Fibroblast of peridontal ligament (primary cell): ENCODE measurements around the gene RAPGEF1.
"Not testable (repeated sequence)": the region's sequence is repeated elsewhere in the genome, so short reads cannot be mapped to it uniquely, and the experiment has no call there.

Experiments
- DNase-seq: peaks from one replicate; pipeline ENCODE4 v3.0.0-alpha.2; 2010; ENCODE audit errors: extremely low read depth

The RAPGEF1 gene

DNA sequence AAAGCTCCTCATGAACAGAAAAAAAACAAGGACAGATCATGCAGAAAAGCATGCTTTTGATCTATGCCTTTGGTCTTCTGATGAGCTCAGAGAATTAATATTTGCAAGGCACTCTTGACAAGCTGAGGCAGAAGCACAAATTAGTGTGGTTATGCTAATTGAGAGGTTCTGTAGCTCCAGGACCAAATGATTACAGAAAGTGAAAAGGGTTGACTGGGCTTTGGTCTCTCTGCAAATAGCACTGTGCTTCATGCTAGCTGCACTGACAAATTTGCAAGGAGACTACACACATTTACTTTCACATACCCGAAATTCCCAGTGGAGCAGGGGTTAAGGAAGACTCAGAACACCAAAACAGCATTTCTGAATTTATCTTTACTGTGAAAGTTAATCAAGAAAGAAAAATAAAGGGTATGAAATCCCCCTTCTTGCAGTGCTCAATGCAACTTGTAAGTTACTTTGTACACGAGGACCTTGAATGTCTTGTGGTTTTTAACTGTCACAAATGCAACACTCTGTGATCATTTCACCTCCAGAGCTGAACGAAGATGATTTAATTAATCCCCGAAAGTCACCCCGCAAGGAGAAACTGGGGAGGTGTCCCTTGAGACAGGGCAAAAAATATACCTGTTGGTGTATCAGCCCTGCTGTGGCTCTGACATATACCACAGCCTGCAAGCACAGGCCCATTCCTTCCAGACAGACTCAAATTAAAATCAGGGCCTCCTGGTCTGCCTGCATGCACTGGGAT lies 11.9 kb downstream of the RAPGEF1 start:
- no peak for DNase-seq

DNA sequence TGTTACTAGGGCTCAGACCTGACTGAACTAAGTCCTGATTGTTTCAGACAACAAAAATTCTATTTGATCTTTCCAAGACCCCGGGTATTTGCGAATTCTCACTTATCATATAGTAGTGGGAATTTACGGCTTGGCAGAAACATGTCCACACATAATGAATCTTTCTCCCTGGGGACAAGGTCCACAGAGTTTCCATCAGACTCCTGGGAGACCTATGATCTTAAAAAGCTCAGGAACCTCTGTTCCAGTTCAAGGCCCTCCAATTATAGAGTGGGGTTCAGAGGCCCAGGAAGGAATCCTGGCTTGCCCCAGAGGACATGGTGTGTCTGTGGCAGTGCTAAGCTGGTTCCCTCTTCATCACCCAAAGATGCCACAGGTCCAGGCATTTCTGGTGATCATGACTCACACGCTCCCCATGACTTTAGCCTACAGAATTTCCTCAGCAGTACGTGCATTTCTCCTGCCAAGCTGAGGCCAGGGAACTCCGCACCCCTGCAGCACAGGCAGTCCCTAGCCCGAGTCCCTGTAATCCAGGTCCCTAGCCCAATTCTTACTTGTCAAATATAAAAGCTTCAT lies 12.6 kb downstream of the RAPGEF1 start:
- peak; percentile 54 for DNase-seq

DNA sequence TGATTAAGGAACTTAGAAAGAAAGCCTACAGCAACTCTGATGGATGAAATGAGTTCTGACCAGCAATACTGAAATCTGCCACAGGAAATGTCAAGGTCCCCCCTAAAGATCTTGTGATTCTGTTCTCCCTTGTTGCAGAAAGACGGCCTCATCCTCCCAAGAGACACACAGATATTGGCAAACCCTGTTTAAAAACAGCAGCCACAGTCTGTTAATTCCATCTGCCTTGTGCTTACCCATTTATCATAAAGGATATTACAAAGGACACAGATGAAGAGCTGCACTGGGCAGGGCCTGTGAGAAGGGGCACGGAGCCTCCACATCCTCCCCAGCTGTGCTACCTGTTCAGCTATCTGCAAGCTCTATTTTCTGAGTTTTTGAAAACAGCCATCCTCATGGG lies 15.2 kb downstream of the RAPGEF1 start:
- no peak for DNase-seq

DNA sequence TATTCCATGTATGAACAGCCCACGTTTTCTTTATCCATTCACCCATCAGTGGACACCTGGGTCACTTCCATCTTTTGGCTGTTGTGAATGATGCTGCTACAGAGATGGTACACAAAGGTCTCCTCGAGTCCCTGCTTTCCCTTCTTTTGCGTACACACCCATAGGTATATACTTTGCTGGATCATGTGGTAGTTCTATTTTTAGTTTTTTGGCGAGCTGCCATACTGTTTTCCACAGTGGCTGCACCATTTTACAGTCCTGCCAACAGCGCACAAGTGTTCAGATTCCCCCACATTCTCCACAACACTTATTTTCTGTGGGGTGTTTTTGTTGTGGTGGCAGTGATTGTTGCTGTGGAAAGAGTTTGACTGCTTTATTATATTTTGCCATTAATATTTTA lies 16.2 kb downstream of the RAPGEF1 start:
- DNase-seq: no peak

DNA sequence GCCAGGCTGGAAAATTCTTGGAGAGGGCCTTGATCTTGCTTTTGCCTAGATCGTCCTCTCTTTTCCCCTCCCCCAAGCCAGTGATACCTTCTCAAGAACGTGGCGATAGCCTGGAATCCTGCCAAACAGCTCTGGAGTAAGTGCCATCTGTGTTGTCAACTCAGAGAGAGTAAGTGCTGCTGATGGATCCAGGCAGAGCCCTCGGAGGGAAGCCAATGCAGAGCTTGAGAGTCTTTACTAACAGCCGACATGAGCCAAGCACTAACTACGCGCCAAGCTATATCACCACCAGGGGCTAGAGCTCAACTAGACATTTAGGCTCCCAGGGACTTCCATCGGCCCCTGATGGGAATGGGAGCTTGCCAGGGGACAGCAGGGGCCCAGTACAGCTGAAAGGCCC lies 17.6 kb downstream of the RAPGEF1 start:
- no peak for DNase-seq

DNA sequence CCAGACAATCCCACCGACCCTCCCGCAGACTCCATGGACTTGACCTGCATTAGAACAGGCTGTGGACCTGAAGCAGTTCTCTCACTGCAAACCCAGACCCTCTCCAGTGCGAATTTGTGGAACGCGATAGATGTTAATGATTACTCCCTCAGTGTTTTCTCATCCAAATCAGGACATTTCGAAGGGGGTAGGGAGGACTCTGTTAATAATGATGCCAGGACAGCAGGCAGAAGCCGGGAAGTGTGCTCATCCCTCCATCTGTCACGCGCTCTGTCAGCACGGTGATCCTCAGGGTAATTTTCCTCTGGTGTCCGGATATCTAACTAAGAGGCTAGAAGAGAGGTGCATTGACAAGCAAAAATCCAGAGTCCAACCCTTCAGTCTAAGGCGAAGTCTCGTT lies 18.8 kb downstream of the RAPGEF1 start:
- no peak for DNase-seq

DNA sequence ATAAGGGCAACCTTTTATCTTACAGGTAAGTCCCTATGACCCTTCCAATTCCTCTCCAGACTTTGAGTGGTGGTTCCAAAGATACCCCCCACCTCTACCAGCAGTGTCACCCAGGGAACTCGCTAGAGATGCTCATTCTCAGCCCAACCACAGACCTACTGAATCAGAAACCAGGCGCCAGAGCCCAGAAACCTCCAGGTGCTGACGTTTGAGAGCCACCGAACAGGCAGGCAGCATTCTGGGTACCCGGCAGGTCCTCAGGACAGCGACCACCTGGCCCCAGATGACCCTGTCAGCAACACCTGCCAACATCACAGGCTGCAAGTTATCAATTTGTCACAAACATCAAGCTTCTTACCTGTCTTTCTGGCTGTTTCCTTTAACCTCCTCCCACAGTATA lies 19.5 kb downstream of the RAPGEF1 start:
- no peak for DNase-seq

DNA sequence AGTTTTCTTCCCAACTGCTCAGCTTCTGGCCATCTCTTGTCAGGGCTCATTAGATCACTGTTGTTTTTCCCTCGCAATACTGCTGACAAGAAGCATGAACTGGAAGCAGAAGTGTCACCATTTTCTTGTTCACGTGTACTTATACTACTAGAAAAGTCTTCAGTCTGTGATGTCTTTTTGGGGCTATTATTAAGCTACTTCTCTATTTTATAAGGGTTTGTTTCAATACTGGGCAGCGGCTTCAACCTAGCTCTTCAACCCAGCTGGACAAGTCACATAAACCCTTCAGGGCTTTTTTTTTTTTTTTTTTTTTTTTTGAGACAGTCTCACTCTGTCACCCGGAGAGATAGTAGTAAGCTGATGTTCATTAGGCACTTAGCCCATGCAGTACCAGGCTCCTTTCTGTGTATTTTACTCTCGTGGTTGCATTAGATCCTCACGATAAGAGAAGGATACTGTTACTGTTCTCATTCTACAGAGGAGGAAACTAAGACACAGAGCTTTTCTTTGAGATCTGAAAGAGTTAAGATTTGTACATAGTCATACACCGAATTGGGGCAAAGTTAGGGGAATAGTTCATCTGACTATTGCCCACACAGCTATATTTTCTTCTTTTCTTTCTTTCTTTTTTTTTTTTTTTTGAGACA lies 20.5 kb downstream of the RAPGEF1 start:
- DNase-seq: no peak

DNA sequence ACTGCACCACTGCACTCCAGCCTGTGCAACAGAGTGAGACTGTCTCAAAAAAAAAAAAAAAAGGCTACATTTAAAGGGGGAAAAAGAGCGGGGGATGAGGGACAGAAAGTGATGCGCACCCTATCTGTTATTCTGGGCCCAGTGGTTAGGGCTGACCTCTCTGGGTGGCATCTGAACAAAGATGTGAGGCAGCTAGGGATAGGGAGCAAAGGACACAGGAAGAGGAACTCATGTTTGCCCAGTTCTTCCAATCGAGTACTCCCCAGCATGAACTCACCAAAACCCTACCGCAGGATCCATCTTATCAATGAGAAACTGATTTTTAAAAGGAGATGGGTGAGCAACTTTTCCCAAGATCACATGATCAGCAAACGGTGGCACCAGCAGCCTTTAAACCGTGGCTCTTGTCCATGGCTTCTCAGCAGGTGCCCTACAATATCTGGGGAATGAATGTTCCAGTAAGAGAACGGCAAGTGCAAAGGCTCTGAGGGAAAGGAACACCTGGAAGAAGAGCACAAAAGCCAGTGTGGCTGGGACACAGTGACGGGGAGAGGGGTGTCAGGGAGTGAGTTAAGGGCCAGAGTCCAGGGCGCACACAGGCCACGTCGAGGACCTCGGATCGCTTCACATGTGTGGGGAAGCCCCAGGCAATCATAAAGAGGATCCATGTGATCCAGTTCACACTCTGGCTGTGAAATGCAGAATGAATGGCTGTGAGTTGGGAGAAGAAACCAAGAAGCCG lies 22.0 kb downstream of the RAPGEF1 start:
- no peak for DNase-seq

DNA sequence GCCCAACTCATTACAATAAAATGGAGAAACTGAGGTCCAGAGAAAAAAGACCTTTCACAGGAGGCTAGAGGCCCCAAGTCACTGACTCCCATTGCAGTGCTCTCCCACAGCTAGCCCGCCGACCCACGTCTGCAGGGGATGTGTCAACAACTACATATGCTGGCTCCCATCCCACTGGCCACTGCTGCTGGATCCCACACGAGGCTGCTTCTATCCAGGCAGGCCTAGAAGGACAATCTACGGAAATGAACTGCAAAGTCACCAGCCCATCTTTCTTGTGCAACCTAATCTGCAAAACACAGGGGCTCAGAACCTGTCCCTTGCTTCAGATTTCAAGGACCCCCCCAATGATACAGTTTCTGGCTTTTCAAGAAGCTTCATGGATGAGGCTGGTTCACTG lies 24.0 kb downstream of the RAPGEF1 start:
- no peak for DNase-seq

DNA sequence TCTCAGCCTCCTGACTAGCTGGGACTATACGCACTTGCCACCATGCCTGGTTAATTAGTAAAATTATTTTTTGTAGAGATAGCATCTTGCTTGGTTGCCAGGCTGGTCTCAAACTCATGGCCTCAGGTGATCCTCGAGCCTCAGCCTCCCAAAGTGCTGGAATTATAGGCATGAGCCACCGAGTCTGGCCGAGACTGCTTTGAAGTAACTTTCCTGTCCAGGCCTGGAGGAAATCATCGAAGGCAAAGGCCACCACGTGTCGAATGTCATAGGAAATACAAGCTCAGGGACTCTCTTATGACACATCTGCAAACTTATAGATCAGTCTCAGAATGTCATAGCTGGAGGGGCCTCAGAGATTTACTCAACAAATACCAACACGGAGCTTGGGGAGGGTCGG lies 25.1 kb downstream of the RAPGEF1 start:
- DNase-seq: no peak

DNA sequence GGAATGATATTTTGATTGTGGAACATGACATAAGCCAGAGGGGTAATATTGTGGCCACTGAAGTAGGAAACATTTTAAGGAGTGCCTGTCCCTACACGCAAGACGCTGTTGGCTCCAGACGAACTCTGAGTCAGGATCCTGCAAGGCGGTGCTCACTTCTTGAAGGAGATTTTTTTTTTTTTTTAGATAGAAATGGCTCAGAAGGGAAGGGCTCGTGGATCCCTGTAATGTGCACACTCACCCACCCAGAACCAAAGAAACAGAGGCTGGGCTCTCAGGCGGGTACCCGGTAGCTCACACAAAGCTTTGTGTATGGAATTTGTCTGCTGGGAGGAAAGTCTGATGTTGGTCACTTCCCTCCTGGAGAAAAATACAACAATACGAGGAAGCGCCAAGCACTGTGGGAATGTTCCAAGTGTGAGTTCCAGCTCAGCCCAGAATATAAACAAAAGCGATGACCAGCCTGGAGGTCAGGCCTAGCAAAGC lies 25.7 kb downstream of the RAPGEF1 start:
- peak; percentile 90 for DNase-seq

DNA sequence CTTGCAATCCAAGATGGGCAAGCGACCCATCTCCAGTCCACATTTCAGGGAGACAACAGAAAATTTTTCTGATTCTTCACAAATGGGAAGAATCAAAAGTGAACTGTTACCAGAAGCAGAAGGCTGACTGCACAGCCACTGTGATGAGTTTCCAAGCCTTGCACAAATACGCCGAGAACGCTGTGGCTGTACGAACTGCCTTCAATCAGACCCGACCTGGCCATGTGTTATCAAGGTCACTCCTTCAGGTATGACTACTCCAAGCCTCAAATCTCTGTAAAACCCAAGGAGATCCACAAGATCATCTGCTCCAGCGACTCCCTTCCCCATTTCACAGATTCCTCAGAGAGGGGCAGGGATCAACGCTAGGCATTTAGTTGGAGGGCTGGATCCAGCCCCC lies 26.9 kb downstream of the RAPGEF1 start:
- DNase-seq: no peak

DNA sequence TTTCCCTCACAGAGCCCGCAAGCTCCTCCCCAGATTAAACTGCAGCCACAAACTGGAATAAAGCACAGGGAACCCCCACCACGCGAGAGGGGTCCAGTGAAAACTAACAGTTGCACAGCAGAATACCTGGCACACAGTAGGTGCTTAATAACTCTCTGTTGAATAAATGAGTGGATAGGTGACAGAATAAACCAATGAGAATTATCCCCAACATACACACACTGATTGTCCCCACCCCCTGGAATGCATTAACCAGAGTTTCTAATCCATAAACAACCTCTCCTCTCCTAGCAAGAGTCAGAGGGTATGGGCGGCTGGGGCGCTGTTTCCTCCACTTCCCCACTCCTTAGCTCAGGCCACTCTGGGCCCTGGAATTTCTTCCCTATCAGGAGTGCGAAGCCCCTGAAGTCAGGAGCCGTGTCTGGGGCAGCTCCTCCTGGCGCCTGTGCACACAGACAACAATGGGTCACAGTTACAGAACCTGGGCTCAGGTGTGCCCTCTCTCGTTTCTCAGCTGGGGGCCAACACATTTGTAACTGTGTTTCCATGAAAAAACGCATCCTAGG lies 27.6 kb downstream of the RAPGEF1 start:
- no peak for DNase-seq

DNA sequence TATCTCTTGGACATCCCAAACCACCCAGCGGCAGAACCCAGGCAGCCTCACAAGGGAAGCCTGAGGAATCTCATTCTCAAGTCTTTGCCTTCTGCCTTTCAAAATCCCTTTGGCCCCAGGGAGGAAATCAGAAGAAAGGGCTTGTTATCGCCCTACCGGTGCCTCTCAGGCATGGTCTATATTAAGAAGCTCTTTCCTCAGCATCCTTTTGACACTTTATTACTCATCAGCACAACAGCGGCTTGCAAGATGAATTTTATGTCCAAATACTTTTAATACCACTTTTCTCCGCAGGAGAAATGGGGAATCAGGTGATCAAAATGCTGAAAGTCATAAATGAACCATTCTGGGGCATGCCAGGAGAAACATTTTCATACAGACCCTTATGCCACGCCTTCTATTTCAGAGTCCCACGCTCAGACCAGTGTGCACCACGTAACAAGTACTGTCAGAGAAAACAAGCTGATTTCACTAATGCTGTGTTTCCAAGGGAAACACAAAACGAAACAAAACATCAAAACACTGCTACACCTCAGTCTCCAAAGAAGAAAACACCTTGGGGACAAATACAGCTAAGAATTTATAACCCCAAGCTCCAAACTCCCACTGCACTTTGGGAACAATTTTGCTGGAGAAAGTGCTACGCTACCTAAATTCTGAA lies 30.0 kb downstream of the RAPGEF1 start:
- no peak for DNase-seq

DNA sequence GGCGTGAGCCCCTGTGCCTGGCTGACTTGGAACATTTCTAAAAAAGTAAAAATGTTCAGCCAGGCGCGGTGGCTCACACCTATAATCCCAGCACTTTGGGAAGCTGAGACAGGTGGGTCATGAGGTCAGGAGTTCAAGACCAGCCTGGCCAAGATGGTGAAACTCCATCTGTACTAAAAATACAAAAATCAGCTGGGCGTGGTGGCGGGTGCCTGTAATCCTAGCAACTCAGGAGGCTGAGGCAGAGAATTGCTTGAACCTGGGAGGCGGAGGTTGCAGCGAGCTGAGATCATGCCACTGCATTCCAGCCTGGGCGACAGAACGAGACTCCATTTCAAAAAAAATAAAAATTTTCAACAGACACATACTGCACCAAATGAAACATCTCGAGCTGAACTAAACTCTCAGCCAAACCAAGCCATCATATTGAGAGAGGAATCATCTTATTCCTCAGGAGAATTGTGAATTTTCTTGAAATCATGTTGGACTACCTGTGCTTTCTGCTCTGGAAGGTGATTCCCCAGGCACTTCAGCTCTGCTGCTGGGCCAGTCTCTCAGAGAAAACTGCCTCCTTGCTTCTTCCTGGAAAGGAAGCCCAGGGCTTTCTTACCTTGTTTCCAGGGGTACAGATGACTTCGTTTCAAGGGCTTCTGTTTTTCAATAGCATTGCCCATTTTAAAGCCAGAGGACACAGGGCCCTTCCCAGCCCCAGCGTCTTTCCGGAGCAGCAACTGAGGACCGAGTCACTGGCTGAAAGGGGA lies 30.7 kb downstream of the RAPGEF1 start:
- DNase-seq: not testable (repeated sequence)

DNA sequence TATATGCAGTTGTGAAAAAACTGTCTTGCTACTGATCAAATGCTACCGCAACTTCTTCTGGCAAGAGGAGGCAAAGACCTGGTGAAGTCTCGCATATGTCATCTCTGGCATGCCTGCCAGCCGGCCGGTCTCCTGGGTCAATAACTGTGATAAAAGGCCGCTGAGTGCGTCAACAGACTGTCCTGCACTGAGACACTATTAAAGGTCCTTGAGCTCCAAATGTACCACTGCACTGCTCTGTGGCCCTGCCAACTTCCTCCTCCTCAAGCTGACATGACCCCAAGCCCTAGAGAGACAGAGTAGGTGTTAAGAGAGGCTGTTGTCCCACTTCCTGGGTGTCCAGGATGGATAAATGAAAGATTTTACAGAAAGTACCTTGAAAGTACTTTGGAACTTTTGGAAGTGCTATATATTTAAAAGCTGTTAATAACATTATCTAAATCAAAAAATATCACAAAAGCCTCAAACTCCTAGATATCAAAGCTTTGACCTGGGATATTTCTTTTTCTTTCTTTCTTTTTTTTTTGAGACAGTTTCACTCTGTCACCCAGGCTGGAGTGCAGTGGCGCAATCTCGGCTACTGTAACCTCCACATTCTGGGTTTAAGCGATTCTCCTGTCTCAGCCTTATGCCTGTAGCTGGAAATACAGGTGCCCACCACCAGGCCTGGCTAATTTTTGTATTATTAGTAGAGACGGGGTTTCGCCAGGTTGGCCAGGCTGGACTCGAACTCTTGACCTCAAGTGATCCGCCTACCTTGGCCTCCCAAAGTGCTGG lies 31.5 kb downstream of the RAPGEF1 start:
- DNase-seq: no peak

DNA sequence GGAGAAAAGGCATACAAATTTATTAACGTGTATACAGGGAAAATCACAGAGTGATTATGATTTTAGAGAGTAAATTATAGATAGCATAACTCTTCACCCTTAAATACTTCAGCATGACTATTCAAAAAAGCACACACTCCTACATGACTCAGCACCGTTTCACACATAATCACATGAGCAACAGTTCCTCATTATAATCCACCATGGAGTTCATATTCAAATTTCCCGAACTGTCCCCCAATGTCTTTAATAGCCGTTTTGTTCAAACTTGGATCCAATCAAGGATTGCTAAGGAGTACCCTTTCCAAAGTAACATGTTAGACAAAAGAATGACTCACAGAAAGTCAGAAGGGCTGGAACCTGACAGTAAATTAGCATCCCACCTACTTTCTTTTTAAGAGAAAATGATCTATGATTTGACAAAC lies 32.1 kb downstream of the RAPGEF1 start:
- DNase-seq: peak; percentile 80

DNA sequence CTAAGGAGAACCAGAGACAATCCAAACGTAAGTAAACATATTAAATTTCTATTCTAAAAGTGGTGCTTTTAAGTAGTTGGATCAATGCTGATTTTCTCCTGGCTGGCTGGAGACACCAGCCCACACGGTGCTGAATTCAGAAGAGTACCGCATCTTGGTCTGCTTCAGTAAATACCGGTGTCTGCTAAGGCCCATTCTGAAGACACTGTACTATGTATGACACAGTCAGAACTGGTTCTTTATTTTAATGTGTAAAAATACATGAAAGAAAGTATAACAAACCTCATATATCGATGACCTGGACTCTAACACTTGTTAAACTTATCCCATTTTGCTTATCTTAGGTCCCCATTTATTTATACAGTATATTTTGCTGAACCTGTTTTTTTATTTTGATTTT lies 32.8 kb downstream of the RAPGEF1 start:
- peak; percentile 17 for DNase-seq

DNA sequence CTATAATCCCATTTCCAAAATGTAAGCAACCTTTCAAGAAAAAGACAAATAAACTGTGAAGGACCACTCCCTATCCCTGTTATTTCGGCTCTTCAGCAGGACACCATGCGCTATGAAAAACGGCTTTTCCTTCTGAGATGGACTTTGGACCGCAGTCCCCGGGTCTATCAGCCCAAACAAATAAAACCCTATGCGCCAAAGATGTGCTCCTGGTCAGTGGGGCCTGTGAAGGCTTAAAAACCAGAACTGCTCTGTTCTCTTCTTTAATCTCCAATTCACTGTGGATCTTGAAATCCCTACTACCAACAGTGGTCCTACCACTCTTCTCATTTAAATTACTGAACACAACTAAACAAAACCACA lies 33.3 kb downstream of the RAPGEF1 start:
- DNase-seq: no peak
